ENCODE results near the gene NUDT22.

NUDT22 gene

DNA sequence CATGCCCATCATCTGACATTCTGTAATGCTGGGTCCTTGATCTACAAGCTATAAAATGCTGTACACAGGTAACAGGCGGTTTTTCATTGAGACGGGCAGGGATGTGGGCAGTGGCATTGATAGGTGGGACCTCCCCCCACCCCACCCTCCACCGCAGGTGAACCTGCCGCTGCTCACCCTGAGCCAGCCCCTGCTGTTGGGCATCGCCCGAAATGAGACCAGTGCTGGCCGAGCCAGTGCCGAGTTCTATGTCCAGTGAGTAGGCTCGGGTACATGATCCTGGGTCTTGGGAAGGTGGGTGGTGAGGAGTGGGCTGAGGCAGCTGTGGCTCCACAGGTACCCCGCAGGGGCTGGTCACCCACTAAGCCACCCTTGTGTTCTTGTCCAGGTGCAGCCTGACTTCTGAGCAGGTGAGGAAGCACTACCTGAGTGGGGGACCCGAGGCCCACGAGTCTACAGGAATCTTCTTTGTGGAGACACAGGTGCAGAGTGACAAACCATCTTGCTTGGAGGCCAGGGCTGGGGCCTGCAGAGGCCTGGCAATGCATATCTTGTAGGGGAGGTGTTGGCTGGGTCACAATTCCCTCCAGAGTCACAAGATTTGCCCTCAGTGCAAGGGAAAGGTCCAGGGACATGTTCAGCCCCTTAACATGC is 3.1 kb downstream of the NUDT22 start:
- no peak for DNase-seq (ENCODE audit: low spot score)

DNA sequence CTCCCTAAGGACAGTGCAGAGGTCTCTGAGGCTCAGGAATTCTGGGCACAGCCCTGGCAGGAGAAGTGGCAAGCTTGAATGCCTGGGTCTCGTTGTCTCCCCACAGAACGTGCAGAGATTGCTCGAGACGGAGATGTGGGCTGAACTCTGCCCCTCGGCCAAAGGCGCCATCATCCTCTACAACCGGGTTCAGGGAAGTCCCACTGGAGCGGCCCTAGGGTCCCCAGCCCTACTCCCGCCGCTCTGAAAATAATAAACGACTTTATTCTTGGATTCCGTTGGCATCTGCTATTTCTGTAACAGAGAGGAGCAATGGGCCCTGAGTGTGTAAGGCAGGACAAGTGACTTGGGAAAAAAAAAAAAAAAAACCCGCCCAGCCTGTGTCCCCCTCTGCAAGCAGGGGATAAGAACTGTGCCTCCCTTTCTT is 3.7 kb downstream of the NUDT22 start:
- DNase-seq (ENCODE audit: low spot score) = no peak

DNA sequence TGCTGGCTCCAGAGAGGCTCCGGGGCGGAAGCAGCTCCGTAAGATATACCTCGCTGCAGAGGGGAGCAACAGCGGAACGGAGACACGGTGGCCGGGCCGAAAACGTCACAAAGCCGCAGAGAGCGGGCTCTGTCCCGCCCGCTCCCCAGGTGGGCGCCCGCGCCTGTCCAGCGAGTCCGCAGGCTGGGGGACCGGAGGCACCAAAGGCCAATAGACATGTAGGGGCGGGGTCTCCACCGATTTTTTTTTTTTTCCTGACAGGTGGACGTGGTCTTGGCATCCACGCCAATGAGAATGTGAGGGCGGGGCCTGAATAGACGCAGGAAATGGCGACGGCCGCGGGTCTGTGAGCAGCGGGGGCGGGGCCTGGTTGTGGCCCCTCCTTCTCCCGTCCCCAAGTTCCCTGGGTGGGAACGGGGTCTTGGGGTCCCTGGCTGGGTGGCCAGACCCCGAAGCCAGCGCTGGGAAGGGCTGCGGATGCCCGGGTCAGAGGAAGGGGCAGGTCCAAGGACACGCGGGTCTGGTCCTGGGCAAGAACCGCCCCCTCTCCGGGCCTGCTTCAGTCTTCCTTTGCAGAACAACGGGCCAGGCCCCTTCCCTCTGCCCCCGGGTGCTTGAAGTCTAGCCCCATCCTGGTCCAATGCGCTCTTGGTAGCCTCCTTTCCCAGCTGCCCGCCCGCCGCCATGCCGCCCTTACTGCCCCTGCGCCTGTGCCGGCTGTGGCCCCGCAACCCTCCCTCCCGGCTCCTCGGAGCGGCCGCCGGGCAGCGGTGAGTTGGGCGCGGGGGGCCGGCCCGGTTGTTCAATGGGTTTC is 4.3 kb downstream of the NUDT22 start, which contains the start of gene DNAJC4:
DNAJC4 (plus strand) TSS at position 378 of the 814 bp plus-strand sequence; CDS start at position 685, 307 bp downstream.
- peak; percentile 85 for DNase-seq (ENCODE audit: low spot score)

DNA sequence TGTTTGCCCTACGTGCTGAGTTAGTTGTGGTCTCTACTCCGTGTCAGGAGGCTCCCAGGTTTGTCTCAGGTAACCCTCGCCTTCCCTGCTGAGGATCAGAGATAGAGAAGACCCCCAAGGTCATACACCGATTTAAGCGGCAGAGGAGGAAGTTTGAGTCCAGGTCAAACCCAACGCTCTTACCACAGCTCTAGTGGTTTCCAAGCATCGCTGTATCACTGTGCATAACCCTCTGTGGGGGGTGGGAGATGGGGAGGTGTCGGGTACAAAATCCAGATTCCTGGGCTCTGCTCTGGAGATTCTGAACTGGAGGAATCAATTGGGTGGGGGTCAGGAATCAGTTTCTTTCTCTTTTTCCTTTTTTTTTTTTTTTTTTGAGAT is 4.9 kb downstream of the NUDT22 start:
- no peak for DNase-seq (ENCODE audit: low spot score)

DNA sequence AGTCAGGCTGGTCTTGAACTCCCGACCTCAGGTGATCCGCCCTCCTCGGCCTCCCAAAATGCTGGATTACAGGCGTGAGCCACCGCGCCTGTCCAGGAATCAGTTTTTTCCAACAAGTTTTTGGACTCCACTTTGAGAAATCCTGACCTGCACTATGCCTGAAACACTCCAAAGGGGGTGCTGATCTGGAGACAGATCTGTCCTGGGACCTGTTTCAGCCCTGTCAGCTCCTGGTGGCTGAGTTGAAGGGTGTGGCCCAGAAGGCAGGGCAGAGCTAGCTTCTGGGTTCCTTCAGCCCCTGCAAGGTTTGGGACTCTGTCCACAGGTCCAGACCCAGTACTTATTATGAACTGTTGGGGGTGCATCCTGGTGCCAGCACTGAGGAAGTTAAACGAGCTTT is 5.5 kb downstream of the NUDT22 start:
- DNase-seq (ENCODE audit: low spot score) = no peak

DNA sequence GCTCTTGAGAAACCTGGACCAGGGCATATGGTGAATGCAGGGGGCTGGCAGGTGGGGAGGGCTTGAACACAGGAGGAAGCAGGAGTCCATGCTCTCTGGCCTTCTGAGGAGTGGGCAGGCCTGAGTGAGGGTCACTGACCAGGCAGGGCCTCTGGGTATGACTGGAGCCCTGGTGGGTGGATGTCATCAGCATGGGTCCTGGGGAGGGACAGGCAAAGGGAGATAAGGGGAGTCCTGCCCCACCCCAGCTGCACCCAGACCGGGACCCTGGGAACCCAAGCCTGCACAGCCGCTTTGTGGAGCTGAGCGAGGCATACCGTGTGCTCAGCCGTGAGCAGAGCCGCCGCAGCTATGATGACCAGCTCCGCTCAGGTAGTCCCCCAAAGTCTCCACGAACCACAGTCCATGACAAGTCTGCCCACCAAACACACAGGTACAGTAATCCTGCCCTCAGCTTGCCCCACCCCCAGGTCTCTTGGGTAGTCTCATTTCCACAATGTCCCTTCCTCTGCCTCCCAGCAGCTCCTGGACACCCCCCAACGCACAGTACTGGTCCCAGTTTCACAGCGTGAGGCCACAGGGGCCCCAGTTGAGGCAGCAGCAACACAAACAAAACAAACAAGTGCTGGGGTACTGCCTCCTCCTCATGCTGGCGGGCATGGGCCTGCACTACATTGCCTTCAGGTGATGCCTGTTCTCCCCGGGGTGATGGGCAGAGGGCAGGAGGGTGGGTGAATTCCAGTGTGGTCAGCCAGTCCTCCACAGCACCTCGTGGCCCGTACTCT is 6.3 kb downstream of the NUDT22 start:
- DNase-seq (ENCODE audit: low spot score) = no peak

DNA sequence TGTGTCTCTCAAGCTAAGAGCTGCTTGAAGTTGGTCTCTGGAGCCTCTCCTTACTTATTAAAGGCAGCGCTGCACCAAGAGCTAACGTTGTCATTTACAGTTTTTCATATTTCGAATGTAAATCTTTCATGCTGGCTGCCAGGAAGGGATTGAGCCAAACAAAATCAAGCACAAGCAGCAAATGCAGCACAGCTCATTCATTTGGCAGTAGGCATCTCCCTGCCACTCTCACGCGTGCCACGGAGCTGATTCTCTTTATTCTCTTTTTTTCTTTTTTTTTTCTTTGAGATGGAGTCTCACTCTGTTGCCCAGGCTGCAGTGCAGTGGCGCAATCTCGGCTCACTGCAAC is 6.9 kb downstream of the NUDT22 start:
- no peak for DNase-seq (ENCODE audit: low spot score)

DNA sequence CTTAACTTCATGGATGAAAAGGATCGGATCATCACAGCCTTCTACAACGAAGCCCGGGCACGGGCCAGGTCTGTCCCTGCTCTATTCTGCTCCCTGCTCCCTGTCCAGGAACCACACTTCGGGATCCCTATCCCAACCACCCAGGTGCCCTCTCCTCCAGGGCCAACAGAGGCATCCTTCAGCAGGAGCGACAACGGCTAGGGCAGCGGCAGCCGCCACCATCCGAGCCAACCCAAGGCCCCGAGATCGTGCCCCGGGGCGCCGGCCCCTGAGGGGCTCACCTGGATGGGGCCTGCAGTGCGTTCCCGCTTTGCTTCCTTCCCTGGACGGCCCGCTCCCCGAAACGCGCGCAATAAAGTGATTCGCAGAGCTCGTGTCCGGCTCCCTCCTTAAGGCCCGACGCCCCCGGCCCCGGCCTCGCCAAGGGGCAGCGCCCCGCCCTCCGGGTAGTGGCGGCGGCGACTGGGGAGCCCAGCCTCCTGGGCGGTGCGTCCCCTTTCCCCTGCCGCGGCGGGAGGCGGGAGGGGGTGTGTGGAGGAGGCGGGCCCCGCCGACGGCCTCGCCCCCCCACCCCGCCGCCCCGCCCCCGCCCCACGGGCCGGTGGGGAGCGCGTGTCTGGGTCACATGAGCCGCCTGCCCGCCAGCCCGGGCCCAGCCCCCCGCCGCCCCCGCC is 8.0 kb downstream of the NUDT22 start, which contains the start of gene VEGFB:
VEGFB (plus strand) TSS at position 672 of the 674 bp plus-strand sequence. CDS start 250 bp downstream, outside the sequence.
- no peak for DNase-seq (ENCODE audit: low spot score)

DNA sequence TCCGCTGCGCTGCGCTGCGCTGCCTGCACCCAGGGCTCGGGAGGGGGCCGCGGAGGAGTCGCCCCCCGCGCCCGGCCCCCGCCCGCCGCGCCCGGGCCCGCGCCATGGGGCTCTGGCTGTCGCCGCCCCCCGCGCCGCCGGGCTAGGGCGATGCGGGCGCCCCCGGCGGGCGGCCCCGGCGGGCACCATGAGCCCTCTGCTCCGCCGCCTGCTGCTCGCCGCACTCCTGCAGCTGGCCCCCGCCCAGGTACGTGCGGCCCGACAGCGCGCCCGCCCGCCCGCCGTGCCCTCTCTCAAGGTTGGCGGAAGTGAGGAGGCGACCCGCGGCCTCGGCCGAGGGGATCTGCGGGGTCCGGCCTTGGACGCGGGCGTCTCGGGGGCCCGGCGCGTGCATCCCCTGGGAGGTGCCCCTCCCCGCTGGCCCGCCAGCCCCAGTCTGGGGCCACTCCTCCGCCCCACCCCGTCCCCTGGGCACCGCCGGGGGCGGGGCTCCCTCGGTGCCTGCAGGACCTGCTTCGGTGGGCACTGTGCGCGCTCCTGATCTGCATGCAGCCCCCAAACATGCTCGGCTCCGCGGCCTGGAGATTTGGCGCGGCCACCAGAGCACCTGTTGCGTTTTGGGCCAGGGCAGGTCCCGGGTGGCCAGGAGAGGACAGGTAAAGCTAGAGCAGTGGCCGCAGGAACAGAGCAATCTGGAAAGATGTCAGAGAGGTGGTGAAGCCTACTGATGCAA is 8.7 kb downstream of the NUDT22 start:
- DNase-seq (ENCODE audit: low spot score) = no peak

DNA sequence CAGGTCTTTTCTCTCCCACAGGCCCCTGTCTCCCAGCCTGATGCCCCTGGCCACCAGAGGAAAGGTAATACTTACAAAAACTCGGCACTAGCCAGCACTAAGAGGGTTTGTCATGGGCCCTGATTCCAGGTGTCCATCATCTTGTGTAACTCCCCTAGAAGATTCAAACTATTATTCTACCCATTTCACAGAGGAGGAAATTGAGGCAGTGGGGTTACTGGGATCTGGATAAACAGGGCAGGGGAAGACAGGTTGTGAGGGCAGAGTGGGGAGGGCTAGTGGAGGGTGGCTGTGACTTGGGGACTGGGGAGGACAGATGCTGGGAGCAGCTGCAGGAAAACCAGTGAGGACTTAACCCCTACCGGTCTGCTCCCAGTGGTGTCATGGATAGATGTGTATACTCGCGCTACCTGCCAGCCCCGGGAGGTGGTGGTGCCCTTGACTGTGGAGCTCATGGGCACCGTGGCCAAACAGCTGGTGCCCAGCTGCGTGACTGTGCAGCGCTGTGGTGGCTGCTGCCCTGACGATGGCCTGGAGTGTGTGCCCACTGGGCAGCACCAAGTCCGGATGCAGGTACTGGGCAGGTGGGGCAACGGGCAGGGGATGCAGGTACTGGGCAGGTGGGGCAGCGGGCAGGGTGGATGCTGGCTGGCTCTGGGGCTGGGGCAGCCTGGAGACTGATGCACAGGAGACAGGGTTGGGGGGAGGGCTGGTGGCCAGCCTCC is 9.5 kb downstream of the NUDT22 start:
- no peak for DNase-seq (ENCODE audit: low spot score)

DNA sequence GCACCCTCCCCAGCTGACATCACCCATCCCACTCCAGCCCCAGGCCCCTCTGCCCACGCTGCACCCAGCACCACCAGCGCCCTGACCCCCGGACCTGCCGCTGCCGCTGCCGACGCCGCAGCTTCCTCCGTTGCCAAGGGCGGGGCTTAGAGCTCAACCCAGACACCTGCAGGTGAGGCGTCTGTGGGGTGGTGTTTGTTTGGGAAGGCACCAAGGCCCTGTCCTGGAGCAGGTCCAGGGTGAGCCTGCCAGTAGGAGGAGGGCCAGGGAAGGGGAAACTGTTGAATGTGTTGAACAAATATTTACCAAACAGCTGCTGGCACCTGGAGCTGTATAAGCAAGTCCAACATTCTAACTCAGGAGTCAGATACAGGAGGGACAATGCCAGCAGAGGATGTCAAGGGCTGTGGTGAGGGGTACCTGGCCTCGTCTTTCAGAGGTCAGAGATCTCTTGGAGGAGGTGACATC is 11.4 kb downstream of the NUDT22 start:
- DNase-seq (ENCODE audit: low spot score) = no peak

DNA sequence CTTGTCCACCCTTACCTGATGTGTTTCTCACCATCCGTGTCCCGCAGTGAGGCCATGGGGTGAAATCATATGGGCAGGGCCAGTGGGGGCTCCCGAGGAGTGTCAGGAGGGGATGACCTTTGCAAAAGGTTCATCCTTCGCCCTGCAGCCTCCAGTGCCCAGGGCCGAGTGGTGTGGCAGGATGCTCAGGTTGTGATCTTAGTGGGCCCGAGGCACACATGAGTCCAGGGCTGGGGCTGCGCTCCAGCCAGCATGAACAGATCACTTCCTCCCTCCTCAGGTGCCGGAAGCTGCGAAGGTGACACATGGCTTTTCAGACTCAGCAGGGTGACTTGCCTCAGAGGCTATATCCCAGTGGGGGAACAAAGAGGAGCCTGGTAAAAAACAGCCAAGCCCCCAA is 12.0 kb downstream of the NUDT22 start:
- no peak for DNase-seq (ENCODE audit: low spot score)

DNA sequence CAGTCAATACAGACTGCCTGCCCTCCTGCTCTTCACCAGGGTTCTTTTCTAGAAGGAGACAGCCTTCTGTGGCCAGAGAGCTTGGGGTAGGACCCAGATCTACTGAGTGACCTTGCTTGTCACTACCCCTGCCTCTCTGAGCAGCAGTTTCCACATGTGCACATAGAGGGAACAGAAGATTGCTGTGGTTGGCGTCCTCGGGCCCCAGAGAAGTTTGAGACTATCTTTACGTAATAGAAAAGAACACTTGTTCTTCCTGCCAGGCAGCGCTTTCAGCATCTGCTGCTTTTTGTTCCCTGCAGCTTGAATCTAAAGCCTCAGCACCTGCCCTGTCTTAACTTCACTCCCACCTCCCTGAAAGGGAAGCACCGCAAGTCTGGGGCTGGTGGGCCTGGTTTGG is 12.9 kb downstream of the NUDT22 start:
- no peak for DNase-seq (ENCODE audit: low spot score)

DNA sequence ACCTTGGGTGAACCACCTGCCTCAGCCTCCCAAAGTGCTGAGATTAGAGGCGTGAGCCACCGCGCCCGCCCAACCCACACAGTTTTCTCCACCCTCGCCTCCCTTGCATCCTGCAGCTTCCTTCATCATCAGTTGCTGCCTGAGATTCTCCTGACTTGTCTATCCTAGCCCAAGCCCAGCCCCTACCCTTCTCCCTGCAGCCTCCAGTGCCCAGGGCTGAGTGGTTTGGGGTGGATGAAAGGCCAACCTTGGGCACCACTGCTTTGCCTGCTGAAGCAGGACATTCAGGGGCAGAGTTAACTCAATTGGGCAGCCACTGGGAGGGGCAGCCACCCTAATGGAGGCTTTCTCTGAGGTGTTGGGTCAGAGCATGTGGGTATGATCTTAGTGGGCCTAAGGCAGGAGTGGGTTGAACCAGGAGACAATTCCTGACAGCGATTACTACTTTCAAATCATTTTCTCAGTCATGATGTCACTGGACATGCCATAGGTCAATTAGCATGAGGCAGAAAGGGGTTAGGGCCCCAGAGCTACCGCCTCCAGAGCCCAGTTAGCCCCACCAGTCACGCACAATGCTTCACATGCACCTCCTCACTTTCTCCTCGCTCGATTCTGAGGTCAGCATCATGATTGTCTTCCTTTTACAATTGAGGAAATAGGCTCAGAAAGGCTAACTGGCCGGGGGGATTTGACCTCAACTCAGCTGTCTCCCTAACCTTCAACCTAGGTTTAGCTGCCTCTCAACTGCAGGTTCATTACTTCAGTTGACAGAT is 13.8 kb downstream of the NUDT22 start:
- DNase-seq (ENCODE audit: low spot score) = no peak

DNA sequence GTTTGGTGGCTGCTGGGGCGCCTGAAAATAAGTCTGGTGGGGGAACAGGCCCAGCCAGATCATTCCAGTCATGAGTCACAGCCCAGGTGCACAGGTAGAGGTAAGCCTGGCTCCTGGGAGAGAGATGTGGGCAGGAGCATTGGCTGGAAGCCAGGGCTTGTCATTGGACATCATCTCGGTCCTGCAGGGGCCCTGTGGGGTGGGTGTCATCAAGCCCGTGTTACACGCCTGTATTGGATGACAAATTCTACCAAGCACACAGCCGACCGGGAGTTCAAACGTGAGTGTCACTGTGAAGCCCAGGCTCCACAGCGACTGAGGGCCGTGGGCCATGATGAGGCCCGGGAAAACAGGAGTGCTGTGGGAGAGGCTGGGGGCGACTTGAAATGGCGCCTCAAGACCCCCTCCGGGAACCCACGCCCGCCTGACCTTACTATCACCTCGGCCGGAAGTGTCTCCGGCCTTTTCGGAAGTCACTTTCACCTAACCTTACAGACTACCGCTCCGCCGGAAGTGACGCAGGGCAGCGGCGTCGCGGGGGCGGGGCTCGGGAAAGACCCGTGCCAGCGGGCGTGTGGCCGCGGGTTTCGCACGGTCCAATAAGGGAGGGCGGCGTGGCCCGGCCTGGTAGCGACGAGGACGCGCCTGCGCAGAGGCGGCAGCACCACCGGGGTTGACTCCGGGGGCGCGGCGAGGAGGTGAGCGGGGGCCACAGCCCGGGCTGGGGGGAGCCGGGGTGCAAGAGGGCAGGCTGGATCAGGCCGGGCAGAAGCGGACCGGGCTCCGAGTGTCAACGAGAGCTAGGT is 14.6 kb downstream of the NUDT22 start, which contains the start of gene FKBP2:
FKBP2 (plus strand) TSS at position 661 of the 806 bp plus-strand sequence. CDS start 1,293 bp downstream, outside the sequence.
- peak; percentile 98 for DNase-seq (ENCODE audit: low spot score)

DNA sequence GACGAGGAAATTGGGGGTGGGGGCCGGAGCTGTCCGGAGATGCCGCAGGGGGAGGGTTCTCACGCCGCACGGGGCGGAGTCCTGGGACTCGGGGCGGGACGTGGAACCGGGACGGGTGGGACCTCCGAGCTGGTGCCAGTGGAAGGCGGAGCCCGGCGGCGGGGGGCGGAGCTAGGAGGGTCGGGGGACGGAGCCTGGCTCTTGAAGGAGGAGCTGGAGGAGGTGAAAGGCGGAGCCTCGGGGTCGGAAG is 15.1 kb downstream of the NUDT22 start:
- peak; percentile 99 for DNase-seq (ENCODE audit: low spot score)

DNA sequence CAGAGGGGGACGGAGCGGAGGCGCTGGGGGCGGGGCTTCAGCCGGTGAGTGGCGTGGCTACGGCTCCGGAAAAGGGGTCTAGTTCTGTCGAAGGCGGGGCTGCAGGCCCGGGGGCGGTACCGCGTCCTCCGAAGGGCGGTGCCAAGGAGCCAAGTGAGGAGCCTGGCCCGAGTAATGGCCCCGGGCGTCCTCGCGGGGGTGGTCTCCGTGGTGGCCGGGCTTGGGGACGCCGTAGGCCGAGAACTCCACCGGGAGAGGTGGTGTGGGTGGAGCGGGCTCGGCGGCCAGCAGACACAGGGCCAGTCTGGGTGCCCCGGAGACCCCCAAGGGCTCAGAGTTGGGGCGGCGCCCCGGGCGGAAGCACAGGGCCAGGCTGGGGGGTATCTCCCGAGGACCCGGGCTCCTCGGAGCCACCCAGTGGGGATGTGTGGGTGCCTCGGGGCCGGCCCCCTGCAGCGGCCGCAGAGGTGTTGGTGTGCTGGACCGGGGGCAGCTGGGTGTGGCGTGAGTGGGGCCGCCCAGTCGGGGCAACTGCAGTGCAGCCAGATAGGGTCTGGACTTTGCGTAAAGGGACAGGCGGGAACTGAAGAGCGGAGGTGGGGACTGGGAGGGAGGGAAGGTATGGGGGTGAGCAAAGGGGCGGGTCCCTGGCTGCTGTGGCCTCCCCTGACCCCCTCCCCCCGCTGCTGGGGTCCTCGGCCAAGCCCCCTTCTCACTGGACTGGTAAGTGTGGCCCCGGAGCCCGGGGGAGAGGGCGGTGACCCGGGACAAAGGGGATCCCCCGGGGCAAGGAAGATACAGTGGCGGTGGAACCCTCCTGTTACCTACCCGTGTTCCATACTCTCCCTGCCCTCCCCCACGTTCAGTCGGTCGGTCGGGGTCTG is 15.7 kb downstream of the NUDT22 start:
- DNase-seq (ENCODE audit: low spot score) = no peak

DNA sequence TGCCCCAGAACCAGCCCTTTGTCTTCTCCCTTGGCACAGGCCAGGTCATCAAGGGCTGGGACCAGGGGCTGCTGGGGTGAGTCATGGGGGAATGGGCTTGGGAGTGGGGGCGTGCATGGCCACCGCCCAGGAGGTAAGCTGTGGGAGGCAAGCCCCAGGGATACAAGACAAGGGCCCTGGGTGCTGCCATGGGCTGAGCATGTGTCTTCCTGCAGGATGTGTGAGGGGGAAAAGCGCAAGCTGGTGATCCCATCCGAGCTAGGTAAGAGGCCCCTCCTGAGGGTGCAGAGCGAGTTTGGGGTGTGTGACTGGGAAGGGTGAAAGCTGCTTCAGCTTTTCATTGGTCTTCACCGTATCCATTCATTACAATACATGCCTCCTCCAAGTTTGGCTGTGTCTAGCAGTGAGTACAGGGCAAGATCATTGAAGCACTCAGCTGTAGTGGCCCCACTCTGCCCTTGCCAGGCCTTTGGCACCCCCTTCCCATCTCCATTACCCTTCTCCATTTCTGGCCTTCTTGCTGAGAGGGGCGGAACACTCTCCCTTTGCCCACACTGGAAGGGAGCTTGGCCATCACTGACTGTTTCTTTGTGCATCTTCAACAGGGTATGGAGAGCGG is 17.3 kb downstream of the NUDT22 start:
- DNase-seq (ENCODE audit: low spot score) = no peak
